ENCODE data around the gene IFITM2. TPM values are rescaled to one million over a fixed set of nuclear protein-coding genes. Genes with fewer than 3 reads are reported as not detected.
"Not testable (repeated sequence)": the region's sequence is repeated elsewhere in the genome, so short reads cannot be mapped to it uniquely, and the experiment has no call there.

IFITM2 gene
- total RNA-seq, 1 donor from 2014 or later, result 32.1 TPM

DNA sequence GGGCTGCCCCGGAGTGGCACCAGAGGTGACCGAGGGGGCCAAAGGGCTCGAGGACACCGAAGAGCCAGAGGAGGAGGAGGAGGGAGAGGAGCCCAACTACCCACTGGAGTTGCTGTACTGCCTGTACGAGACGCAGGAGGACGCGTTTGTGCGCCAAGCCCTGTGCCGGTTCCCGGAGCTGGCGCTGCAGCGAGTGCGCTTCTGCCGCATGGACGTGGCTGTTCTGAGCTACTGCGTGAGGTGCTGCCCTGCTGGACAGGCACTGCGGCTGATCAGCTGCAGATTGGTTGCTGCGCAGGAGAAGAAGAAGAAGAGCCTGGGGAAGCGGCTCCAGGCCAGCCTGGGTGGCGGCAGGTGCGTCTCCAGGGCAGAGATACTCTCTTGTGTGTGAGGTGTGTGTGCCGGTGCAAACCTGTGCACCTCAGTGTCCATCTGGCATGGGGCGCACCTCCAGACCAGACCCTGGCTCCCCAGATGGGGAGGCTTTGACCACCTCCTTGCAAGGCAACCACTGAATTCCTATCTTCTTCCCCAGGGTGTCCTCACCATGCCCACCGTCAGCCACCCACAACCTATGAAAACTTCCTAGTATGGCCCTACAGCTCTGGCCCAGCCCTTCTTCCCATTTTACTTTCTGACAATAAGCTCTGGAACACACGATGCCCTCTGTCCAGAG lies 26.0 kb upstream of the IFITM2 start:
- no peak for DNase-seq (ENCODE audit: low read depth in 2 of 2)

GRCh38 chr11:282171-282570 lies 25.4 kb upstream of the IFITM2 start:
- no peak for DNase-seq (ENCODE audit: low read depth in 2 of 2)

GRCh38 chr11:282630-283360 lies 24.8 kb upstream of the IFITM2 start:
- DNase-seq (ENCODE audit: low read depth in 2 of 2), result no peak

DNA sequence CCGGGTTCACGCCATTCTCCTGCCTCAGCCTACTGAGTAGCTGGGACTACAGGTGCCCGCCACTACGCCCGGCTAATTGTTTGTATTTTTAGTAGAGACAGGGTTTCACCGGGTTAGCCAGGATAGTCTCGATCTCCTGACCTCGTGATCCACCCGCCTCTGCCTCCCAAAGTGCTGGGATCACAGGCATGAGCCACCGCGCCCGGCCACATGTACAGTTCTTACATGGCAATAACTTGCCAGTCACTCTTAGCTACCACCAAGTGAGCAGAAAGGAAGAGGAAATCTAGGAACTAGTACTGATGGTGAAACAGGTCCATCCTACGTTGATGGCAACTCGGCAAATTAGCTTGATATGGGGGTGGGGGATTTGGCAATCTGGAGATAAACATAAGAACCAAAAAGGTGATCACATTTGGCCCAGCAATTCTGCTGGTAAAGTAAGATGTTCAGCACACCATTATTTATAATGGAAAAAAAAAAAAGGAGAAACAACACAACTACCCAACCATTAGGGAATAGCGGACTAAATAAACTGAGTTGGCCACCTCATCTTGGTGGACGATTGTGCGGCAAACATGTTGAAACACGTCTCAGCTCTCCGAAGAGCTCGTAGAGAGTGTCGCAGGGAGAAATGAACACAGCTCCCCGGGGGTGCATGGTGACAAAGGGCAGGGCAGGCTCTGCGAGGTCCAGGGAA lies 24.1 kb upstream of the IFITM2 start:
- DNase-seq (ENCODE audit: low read depth in 2 of 2), result no peak

DNA sequence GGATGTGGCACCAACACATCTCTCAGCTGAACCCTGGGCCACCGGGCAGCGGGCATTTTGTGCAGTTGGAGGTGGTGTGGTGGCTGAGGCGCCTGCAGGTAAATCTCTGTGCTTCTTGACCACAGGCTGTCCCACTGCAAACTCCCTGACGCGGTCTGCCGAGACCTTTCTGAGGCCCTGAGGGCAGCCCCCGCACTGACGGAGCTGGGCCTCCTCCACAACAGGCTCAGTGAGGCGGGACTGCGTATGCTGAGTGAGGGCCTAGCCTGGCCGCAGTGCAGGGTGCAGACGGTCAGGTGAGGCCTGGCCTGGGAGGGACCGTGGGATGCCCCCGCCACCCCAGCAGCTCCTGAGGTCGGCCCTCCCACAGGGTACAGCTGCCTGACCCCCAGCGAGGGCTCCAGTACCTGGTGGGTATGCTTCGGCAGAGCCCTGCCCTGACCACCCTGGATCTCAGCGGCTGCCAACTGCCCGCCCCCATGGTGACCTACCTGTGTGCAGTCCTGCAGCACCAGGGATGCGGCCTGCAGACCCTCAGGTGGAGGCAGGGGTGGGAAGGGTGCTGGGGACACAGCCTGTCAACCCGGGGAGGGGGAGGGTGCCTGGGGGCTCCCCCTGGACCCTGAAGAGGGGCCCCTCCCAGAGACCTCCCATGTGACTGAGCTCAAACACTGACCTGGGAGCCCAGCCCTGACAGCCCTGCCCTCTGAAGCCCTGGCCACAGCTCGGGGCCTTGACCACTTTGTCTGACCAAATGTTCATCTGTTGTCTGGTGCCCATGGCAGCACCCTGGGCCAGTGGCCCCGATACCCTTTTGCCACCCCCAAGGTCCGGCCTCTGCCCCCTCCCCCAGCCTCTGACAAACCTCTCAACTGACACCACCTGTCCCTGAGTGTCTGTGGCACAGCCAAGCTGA lies 23.3 kb upstream of the IFITM2 start:
- no peak for DNase-seq (ENCODE audit: low read depth in 2 of 2)

DNA sequence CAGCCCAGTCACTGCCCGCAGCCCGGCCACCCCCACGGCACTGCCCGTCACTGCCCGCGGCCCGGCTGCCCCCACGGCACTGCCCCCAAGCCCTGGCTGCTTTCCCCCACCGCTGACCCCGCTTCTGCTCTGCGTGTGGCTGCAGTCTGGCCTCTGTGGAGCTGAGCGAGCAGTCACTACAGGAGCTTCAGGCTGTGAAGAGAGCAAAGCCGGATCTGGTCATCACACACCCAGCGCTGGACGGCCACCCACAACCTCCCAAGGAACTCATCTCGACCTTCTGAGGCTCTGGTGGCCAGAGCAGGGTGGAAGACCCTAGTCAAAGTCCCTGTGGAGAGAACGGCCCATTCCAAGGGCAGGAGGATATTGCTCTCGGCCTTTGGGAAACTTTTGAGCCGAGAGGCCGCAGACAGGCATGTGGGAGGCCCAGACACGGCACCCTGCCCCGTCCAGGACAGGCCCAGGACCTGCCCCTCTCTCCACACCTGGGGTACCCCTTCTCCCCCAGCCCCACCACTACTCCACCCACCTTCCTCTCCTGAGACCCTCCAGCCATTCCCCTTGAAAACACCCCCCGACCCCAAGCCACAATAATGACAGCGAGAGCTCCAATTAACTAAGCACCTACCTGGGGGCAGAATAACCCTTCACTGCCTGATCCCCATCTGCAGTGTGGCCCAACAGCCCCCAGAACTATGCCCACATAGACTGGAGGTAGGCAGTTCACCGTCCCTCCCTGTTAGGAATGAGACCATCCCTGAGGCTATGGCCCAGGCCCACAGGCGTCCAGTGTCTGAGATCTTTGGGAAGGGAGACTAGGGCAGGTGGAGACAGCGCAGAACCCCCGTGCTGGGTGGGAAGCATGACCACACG lies 22.4 kb upstream of the IFITM2 start:
- DNase-seq (ENCODE audit: low read depth in 2 of 2), result no peak

GRCh38 chr11:285894-286220 lies 21.8 kb upstream of the IFITM2 start:
- DNase-seq (ENCODE audit: low read depth in 2 of 2), result no peak

DNA sequence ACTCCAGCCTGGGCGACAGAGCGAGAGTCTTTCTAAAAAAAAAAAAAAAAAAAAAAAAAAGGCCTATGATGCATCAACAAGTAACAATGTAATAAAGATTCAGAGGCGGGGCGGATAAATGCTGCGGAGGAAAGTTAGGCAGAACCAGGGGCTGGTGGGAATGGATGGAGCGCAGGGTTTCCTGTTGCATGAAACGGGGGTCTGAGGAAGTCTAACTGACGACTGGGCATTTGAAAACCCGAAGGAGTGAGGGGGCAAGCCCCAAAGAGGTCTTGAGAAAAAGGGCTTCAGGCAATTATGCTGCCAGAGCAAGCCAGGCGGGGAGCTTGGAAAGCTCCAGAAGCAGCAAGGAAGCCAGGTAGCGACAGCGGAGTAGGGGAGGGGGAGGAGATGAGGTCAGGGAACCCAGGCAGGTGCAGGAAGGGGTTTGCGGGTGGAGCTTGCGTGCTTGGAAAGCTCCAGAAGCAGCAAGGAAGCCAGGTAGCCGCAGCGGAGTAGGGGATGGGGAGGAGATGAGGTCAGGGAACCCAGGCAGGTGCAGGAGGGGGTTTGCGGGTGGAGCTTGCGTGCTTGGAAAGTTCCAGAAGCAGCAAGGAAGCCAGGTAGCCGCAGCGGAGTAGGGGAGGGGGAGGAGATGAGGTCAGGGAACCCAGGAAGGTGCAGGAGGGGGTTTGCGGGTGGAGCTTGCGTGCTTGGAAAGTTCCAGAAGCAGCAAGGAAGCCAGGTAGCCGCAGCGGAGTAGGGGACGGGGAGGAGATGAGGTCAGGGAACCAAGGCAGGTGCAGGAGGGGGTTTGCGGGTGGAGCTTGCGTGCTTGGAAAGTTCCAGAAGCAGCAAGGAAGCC lies 20.4 kb upstream of the IFITM2 start:
- not testable (repeated sequence) for DNase-seq (ENCODE audit: low read depth in 2 of 2)

- DNase-seq (ENCODE audit: low read depth in 2 of 2), result no peak
These were observed 19.7 kb upstream of the IFITM2 start for GRCh38 chr11:287821-288477.

GRCh38 chr11:288478-289397 lies 18.9 kb upstream of the IFITM2 start, which contains the start of gene PGGHG:
PGGHG (plus strand) TSS chr11:289126; CDS start chr11:289817, 691 bp downstream.
- peak; percentile 33 to 64 for DNase-seq (ENCODE audit: low read depth in 2 of 2)

GRCh38 chr11:289398-289711 lies 18.3 kb upstream of the IFITM2 start:
- no peak for DNase-seq (ENCODE audit: low read depth in 2 of 2)

- DNase-seq (ENCODE audit: low read depth in 2 of 2), result no peak
These were observed 17.6 kb upstream of the IFITM2 start for GRCh38 chr11:289712-290620.

DNA sequence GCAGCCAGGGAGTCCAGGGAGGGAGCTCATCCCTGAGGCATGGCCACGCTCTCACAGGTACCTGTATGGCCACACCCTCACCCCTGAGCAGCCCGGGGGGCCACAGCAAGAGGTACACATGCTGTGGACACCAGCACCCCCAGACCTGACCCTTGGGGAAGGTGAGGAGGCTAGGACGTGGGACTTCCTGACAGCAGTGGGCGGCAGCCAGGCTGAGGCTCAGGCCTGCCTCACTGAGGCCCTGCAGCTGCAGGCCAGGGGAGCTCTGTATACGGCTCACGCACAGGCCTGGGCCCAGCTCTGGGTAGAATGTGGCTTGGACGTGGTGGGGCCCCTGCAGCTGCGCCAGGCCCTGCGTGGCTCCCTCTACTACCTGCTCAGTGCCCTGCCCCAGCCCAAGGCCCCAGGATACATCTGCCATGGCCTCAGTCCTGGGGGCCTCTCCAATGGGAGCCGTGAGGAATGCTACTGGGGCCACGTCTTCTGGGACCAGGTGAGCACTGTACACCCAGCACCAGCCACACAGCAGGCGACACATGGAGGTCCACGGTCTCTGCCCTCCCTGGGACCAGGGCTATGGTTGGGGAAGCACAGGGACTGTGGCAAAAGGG lies 16.9 kb upstream of the IFITM2 start:
- DNase-seq (ENCODE audit: low read depth in 2 of 2), result no peak

DNA sequence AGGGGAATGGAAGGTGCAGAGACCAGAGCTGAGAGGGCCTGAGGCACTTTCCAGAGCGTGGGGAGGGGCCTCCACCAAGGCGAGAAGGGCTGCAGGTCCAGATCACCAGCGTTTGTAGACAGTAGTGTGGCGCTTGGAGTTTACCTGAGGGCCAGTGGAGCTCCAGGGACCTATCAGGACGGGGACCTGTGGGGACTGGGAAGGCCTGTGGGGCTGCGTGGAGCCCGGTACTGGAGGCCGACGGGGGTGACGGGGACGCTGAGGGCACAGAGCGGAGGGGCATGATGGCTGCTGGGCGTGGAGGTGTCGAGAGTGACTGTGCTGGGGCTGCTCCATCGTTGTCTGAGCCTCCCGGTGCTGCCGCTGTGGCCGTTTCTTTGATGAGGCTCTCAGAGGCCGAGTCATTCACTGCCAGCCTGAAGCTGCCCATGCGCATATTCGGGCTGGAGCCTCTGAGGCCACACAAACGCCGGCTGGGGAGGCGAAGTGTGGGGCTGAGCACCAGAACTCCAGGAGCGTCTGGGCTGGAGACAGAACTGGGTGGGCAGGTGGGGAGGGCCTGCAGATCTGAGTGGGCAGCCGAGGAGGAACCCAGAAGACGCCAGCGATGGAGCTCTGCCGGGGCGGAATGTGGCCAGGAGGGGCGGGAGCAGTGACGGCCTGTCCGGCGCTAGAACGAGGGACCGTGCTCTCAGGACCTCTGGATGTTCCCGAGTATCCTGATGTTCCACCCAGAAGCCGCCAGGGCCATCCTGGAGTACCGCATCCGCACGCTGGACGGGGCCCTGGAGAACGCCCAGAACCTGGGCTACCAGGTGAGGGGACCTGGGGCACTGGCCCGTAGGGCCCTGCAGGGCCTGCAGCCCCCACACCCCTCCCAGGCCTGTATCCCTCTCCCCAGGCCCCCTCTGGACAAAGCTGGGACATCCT lies 16.1 kb upstream of the IFITM2 start:
- DNase-seq (ENCODE audit: low read depth in 2 of 2), result no peak

Measured in lung microvascular endothelial cell (primary cell).